ENCODE measurements around the gene U2AF1L4.

- TF ChIP-seq ZNF792 (tag by site-specific recombination; IDR thresholded peaks at IDR 0.05), result no peak
- no peak for TF ChIP-seq CTCF (tag by site-specific recombination; IDR thresholded peaks at IDR 0.05)
- no peak for TF ChIP-seq ZNF24 (tag by site-specific recombination; IDR thresholded peaks at IDR 0.05)
- no peak for TF ChIP-seq PBX3 (CRISPR knock-in tag; IDR thresholded peaks at IDR 0.05)
- no peak for TF ChIP-seq ZNF521 (tag by site-specific recombination; IDR thresholded peaks at IDR 0.05)
- TF ChIP-seq TRIM28 (IDR thresholded peaks at IDR 0.05; ENCODE audit: borderline replicate concordance, low read length), result no peak
- TF ChIP-seq ELK4 (IDR thresholded peaks at IDR 0.05; ENCODE audit: borderline replicate concordance, low read depth, low read length), result no peak
- no peak for TF ChIP-seq SETDB1 (IDR thresholded peaks at IDR 0.05; ENCODE audit: insufficient read length, low read length)
Measured at GRCh38 chr19:35739275-35740107, 5.7 kb downstream of the U2AF1L4 start.

Measured in HEK293 (cell line).